SIG-M5 treated with dmso at 0.1 percent for 504 hours (cell line): Measurements from ENCODE around the gene ISM1.

Source experiments
- DNase-seq: peaks from one replicate; lab custom pipeline; 2025; ENCODE audit not compliant: unreplicated experiment; lab: John Stamatoyannopoulos, UW

ISM1 gene

GRCh38 chr20:13220904-13221297, at the start of gene ISM1:
TSS of gene ISM1 (plus strand) at chr20:13221274. CDS start at chr20:13221777, 503 bp downstream.
- no peak for DNase-seq

- peak; percentile 5 for DNase-seq
These were observed 47.9 kb upstream of the ISM1 start for GRCh38 chr20:13173201-13173600.

GRCh38 chr20:13174402-13174801, 46.7 kb upstream of the ISM1 start:
- DNase-seq: no peak

GRCh38 chr20:13180986-13181889, 39.8 kb upstream of the ISM1 start:
- no peak for DNase-seq

GRCh38 chr20:13183005-13183404, 38.1 kb upstream of the ISM1 start:
- no peak for DNase-seq

GRCh38 chr20:13186043-13186774, 34.9 kb upstream of the ISM1 start:
- DNase-seq: no peak

GRCh38 chr20:13187899-13188298, 33.2 kb upstream of the ISM1 start:
- DNase-seq: no peak

GRCh38 chr20:13199279-13199678, 21.8 kb upstream of the ISM1 start:
- DNase-seq: no peak

- no peak for DNase-seq
These were observed 20.1 kb upstream of the ISM1 start for GRCh38 chr20:13200767-13201500.

GRCh38 chr20:13202565-13202964, 18.5 kb upstream of the ISM1 start:
- DNase-seq: no peak

GRCh38 chr20:13205425-13205824, 15.6 kb upstream of the ISM1 start:
- no peak for DNase-seq

- DNase-seq: no peak
These were observed 15.1 kb upstream of the ISM1 start for GRCh38 chr20:13205848-13206434.

GRCh38 chr20:13207016-13207415, 14.1 kb upstream of the ISM1 start:
- DNase-seq: no peak

GRCh38 chr20:13211956-13212618, 9.0 kb upstream of the ISM1 start:
- no peak for DNase-seq

GRCh38 chr20:13212750-13213149, 8.3 kb upstream of the ISM1 start:
- DNase-seq: no peak

- no peak for DNase-seq
These were observed 7.7 kb upstream of the ISM1 start for GRCh38 chr20:13213335-13213734.

GRCh38 chr20:13216533-13216932, 4.5 kb upstream of the ISM1 start:
- no peak for DNase-seq

- no peak for DNase-seq
These were observed 1.5 kb upstream of the ISM1 start for GRCh38 chr20:13219327-13220193.

GRCh38 chr20:13220194-13220903, 725 bp upstream of the ISM1 start:
- no peak for DNase-seq
